Uterus (tissue), 2 donors: ENCODE measurements around the gene CERS6.

ENCODE experiments used
- POLR2A ChIP-seq, 2 donors: fragments of 450-650 bp; IDR thresholded peaks; one replicate each; pipeline ENCODE4 v1.6.1; 2016; ENCODE audit warnings: antibody characterized with exemption in 2 of 2, mild to moderate bottlenecking in 1 of 2, moderate library complexity in 1 of 2
- TF ChIP-seq, protein P1 (sequence below), 4 experiments: fragments of 200-600 bp in 2 of 4; fragments of 450-650 bp in 2 of 4; sonication (generic) in 2 of 4; IDR thresholded peaks; one replicate each; pipeline ENCODE4 v1.5.1; 2016 to 2019; ENCODE audit warnings: antibody characterized with exemption in 4 of 4, mild to moderate bottlenecking in 2 of 4, moderate library complexity in 1 of 4

- TF ChIP-seq, protein P1, sequence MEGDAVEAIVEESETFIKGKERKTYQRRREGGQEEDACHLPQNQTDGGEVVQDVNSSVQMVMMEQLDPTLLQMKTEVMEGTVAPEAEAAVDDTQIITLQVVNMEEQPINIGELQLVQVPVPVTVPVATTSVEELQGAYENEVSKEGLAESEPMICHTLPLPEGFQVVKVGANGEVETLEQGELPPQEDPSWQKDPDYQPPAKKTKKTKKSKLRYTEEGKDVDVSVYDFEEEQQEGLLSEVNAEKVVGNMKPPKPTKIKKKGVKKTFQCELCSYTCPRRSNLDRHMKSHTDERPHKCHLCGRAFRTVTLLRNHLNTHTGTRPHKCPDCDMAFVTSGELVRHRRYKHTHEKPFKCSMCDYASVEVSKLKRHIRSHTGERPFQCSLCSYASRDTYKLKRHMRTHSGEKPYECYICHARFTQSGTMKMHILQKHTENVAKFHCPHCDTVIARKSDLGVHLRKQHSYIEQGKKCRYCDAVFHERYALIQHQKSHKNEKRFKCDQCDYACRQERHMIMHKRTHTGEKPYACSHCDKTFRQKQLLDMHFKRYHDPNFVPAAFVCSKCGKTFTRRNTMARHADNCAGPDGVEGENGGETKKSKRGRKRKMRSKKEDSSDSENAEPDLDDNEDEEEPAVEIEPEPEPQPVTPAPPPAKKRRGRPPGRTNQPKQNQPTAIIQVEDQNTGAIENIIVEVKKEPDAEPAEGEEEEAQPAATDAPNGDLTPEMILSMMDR (IDR thresholded peaks at IDR 0.05): no peak
- TF ChIP-seq POLR2A (IDR thresholded peaks at IDR 0.05): no peak
These were observed 94.6 kb downstream of the CERS6 start for GRCh38 chr2:168550670-168551069.
